Natural killer cell (primary cell): ENCODE data around the gene CTNNA3. TPM values are rescaled to one million over a fixed set of nuclear protein-coding genes. Genes with fewer than 3 reads are reported as not detected.
"Not testable (repeated sequence)": the region's sequence is repeated elsewhere in the genome, so short reads cannot be mapped to it uniquely, and the experiment has no call there.

Source experiments
- ATAC-seq, 3 donors: fragments of 150-1000 bp in 2 of 3; fragments of 200-7000 bp in 1 of 3; cut with Tn5 transposase; 1 replicate in 1 of 3; 2 replicates in 2 of 3; pipeline ENCODE4 v1.10.0; 2021; ENCODE audit warnings: mild to moderate bottlenecking in 2 of 3, moderate library complexity in 2 of 3
- DNase-seq, 2 donors: peaks; one replicate each; pipeline versions ENCODE4 v3.0.0 to v3.0.0-alpha.2; 2013 to 2021; ENCODE audit warnings: mixed read lengths in 1 of 2
- H3K27ac ChIP-seq: one replicate; pipeline ENCODE4 v1.5.1; 2013; ENCODE audit warnings: mild to moderate bottlenecking, low read length
- H3K27me3 ChIP-seq: one replicate; pipeline ENCODE4 v1.6.1; 2013; ENCODE audit warnings: low read length; ENCODE audit not compliant: control insufficient read depth, insufficient read depth
- H3K36me3 ChIP-seq: one replicate; pipeline ENCODE4 v1.6.1; 2013; ENCODE audit warnings: low read length; ENCODE audit not compliant: control insufficient read depth, insufficient read depth
- H3K4me1 ChIP-seq: one replicate; pipeline ENCODE4 v1.6.1; 2013; ENCODE audit warnings: low read length; ENCODE audit not compliant: control insufficient read depth, insufficient read depth
- H3K4me3 ChIP-seq: one replicate; pipeline ENCODE4 v1.5.1; 2013; ENCODE audit warnings: low read length
- H3K9me3 ChIP-seq: one replicate; pipeline ENCODE4 v1.6.1; 2013; ENCODE audit warnings: low read length; ENCODE audit not compliant: control insufficient read depth, insufficient read depth
- H3K27ac Mint-ChIP-seq, 2 donors: one replicate each; pipeline ENCODE4 v1.8.0; 2022; ENCODE audit warnings: mild to moderate bottlenecking in 2 of 2, mixed read lengths in 2 of 2, moderate library complexity in 1 of 2
- H3K27me3 Mint-ChIP-seq, 2 donors: one replicate each; pipeline ENCODE4 v1.8.0; 2022; ENCODE audit warnings: low read depth in 2 of 2, mixed read lengths in 2 of 2
- H3K36me3 Mint-ChIP-seq: one replicate; pipeline ENCODE4 v1.8.0; 2022; ENCODE audit warnings: mixed read lengths
- H3K4me1 Mint-ChIP-seq, 2 donors: one replicate each; pipeline ENCODE4 v1.8.0; 2022; ENCODE audit warnings: mixed read lengths in 2 of 2
- H3K4me3 Mint-ChIP-seq: one replicate; pipeline ENCODE4 v1.8.0; 2022; ENCODE audit warnings: mild to moderate bottlenecking, moderate library complexity, mixed read lengths
- H3K9me3 Mint-ChIP-seq, 2 donors: one replicate each; pipeline ENCODE4 v1.8.0; 2022; ENCODE audit warnings: mixed read lengths in 2 of 2
- CTCF ChIP-seq: fragments of 200-600 bp; IDR thresholded peaks from one replicate; pipeline ENCODE4 v1.8.0; 2022; ENCODE audit warnings: antibody characterized with exemption
- WGBS: methylation state at CpG from one replicate; pipeline ENCODE4 v1.1.7; 2013; ENCODE audit warnings: missing lambda C conversion rate; ENCODE audit not compliant: insufficient coverage; 5-methylcytosine and 5-hydroxymethylcytosine counted together
- intact Hi-C: fragments of 100-400 bp; cut with micrococcal nuclease; formaldehyde crosslinking; loops from one replicate; pipeline ENCODE4 v1.14.2; 2022
- total RNA-seq, 4 donors: library from RNA; stranded (reverse); fragments of 120-200 nt in 1 of 4; gene quantifications; one replicate each; pipeline versions ENCODE4 v1.2.3 to v1.2.4, GENCODE V29; 2013 to 2022

The CTNNA3 gene
- total RNA-seq, 3 donors from 2014 or later (not counting 1 experiment from before 2014, with no cell fraction given), result not detected

- intact Hi-C loops, result no loop called here
- Histone ChIP-seq H3K9me3 (no peaks in the 10 kb centered on the region), H3K27ac (no peak overlapping the region), H3K4me1 (no peaks in the 10 kb centered on the region), H3K27me3 (no peaks in the 10 kb centered on the region), H3K36me3 (no peaks in the 10 kb centered on the region), H3K4me3 (no peak overlapping the region)
- 78% methylated on average over 3 of the region's 3 CpGs for WGBS
- Mint-ChIP-seq H3K4me3 (no peak overlapping the region), H3K36me3 (no peaks in the 10 kb centered on the region), H3K4me1 (no peaks in the 10 kb centered on the region), H3K27ac (no peak overlapping the region), H3K27me3 (no peaks in the 10 kb centered on the region), H3K9me3 (peaks cover 11 to 18% of the 10 kb centered on the region in 2 donors)
- no peak for TF ChIP-seq CTCF
- DNase-seq (no peak), ATAC-seq (no peak)
Measured at GRCh38 chr10:67242528-67242927, 453.5 kb downstream of the CTNNA3 start.

- H3K27ac ChIP-seq, result no peak overlapping the region
- H3K4me3 Mint-ChIP-seq, result no peak overlapping the region
- no peaks in the 10 kb centered on the region for H3K36me3 Mint-ChIP-seq
- no peak overlapping the region for H3K27ac Mint-ChIP-seq
- no peak for TF ChIP-seq CTCF
- H3K9me3 ChIP-seq, result no peaks in the 10 kb centered on the region
- no peaks in the 10 kb centered on the region for H3K4me1 Mint-ChIP-seq
- intact Hi-C loops, result no loop called here
- H3K36me3 ChIP-seq, result no peaks in the 10 kb centered on the region
- WGBS, result no CpG with 5 or more reads among the region's 1 CpG
- peaks cover 14 to 20% of the 10 kb centered on the region in 2 donors for H3K9me3 Mint-ChIP-seq
- DNase-seq (no peak), ATAC-seq (no peak)
- H3K27me3 ChIP-seq, result no peaks in the 10 kb centered on the region
- no peaks in the 10 kb centered on the region for H3K27me3 Mint-ChIP-seq
- no peaks in the 10 kb centered on the region for H3K4me1 ChIP-seq
- no peak overlapping the region for H3K4me3 ChIP-seq
Measured at GRCh38 chr10:67241451-67241850, 454.5 kb downstream of the CTNNA3 start.

DNA sequence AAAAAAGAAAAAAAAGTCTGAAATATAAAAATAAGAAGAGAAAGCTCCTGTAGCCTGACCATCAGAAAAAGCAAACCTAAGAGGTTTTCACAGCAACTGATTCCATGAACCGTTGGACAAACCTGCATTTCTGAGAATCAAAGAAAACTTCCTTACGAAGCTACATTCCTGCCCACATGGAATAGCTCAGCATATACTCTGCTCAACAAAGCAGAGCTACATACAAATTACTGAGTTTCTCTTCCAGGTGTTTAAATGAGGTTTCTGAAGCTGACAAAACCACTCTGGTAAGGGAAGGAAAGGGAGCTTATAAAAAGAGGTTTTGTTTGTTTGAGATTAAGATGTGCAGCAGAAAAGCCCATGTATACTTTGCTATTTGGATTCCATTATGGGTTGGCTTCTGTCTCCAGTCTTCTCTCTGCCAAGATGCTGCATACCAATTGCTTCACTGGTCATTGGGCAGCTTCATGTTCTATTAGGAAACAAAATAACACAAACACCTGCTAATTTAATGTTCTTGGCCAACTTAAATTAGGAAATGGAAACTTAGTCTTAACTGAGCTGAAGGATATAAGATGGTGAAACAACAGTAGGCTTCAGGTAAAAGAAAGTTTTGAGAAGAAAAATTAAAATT, 456.0 kb downstream of the CTNNA3 start:
- whole genome bisulfite sequencing, result 77% methylated on average over 1 of the region's 2 CpGs
- H3K36me3 ChIP-seq, result no peaks in the 10 kb centered on the region
- no peaks in the 10 kb centered on the region for H3K27me3 Mint-ChIP-seq
- H3K36me3 Mint-ChIP-seq, result no peaks in the 10 kb centered on the region
- no peak overlapping the region for H3K27ac Mint-ChIP-seq
- ATAC-seq, result no peak
- no peaks in the 10 kb centered on the region for H3K4me1 Mint-ChIP-seq
- H3K4me3 Mint-ChIP-seq, result no peak overlapping the region
- intact Hi-C loops, result no loop called here
- H3K27me3 ChIP-seq, result no peaks in the 10 kb centered on the region
- DNase-seq, result no peak
- H3K27ac ChIP-seq, result no peak overlapping the region
- no peak for TF ChIP-seq CTCF
- H3K9me3 ChIP-seq, result no peaks in the 10 kb centered on the region
- peaks cover 12 to 18% of the 10 kb centered on the region in 2 donors for H3K9me3 Mint-ChIP-seq
- no peaks in the 10 kb centered on the region for H3K4me1 ChIP-seq
- no peak overlapping the region for H3K4me3 ChIP-seq

DNA sequence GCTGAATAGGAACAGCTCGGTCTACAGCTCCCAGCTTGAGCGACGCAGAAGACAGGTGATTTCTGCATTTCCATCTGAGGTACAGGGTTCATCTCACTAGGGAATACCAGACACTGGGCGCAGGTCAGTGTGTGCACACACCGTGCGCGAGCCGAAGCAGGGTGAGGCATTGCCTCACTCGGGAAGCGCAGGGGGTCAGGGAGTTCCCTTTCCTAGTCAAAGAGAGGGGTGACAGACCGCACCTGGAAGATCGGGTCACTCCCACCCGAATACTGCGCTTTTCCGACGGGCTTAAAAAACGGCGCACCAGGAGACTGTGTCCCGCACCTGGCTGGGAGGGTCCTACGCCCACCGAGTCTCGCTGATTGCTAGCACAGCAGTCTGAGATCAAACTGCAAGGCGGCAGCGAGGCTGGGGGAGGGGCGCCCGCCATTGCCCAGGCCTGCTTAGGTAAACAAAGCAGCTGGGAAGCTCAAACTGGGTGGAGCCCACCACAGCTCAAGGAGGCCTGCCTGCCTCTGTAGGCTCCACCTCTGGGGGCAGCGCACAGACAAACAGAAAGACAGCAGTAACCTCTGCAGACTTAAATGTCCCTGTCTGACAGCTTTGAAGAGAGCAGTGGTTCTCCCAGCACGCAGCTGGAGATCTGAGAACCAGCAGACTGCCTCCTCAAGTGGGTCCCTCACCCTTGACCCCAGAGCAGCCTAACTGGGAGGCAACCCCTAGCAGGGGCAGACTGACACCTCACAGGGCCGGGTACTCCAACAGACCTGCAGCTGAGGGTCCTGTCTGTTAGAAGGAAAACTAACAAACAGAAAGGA, 465.1 kb downstream of the CTNNA3 start:
- ATAC-seq, H3K36me3 Mint-ChIP-seq, H3K27ac ChIP-seq, H3K4me1 Mint-ChIP-seq, intact Hi-C loops, H3K27ac Mint-ChIP-seq, H3K27me3 ChIP-seq, H3K36me3 ChIP-seq, DNase-seq, H3K9me3 ChIP-seq, H3K4me3 ChIP-seq, H3K4me1 ChIP-seq, H3K4me3 Mint-ChIP-seq: not testable (repeated sequence)
- H3K27me3 Mint-ChIP-seq, result peaks cover 3 to 11% of the 10 kb centered on the region in 2 donors
- 17% methylated on average over 28 of the region's 29 CpGs for WGBS
- H3K9me3 Mint-ChIP-seq, result peaks cover 7 to 20% of the 10 kb centered on the region in 2 donors
